ENCODE results near the gene KRTAP5-10.
"Not testable (repeated sequence)": the region's sequence is repeated elsewhere in the genome, so short reads cannot be mapped to it uniquely, and the experiment has no call there.

The KRTAP5-10 gene

DNA sequence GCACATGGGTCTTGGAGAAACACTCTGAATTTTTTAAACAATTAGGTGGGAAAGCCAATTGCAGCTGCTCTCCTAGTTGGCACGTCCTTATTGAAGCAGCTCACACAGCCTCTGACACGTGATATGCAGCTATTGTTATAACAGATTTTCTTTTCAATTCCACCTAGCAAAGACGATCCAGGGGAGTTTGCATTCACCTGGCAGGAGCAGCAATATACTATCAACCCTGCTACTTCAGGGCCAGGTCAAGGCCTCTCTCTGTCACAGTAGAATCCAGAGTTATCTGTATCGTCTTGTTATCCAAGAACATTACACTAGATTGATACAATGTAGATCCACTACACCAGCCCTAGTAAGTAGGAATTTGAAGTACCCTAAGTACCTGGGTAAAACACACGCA lies 9.1 kb downstream of the KRTAP5-10 start:
- no peak for DNase-seq

GRCh38 chr11:71575723-71576424 lies 10.5 kb downstream of the KRTAP5-10 start:
- no peak for DNase-seq

DNA sequence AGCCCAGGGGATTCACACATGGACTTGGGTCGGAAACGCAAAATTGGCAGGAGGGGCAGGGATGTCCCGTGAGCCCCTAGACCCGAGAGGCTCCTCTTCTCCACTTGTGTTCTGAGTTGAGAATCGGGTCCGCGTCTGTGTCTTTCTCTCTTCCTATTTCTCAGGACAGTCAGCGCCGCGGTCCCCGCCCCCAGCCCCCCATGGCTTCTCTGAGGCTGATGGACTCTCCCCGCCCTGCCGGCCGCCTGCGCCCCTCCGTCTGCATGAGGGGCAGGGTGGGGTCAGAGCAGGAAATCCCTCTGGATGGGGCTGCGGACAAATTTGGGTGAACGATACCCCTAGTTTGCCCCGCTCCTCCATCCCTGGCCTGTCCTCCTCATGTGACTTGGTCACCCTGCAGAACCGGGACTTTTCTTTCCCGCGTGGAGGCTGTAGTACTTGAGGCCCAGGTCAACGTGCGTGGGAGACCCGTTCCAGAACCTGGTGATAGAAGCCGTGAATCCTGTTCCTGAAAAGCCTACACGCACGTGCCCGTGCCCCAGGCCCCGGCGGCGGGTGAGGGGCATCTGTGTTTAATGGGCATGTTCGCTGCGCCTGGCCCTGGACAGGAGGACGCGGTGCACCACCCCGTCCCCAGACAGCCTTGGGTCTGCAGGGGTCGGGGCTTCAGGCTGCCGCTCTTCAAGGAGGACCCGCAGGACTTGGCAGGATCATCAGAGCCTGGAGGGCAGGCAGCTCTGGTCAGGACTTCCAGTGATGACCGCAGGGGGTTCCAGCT lies 11.5 kb downstream of the KRTAP5-10 start:
- not testable (repeated sequence) for DNase-seq

- no peak for DNase-seq
Measured at GRCh38 chr11:71577469-71578004, 12.2 kb downstream of the KRTAP5-10 start.

GRCh38 chr11:71579513-71579912 lies 14.2 kb downstream of the KRTAP5-10 start:
- not testable (repeated sequence) for DNase-seq

GRCh38 chr11:71580057-71581003 lies 15.0 kb downstream of the KRTAP5-10 start:
- DNase-seq, result peak; percentile 7 to 8

DNA sequence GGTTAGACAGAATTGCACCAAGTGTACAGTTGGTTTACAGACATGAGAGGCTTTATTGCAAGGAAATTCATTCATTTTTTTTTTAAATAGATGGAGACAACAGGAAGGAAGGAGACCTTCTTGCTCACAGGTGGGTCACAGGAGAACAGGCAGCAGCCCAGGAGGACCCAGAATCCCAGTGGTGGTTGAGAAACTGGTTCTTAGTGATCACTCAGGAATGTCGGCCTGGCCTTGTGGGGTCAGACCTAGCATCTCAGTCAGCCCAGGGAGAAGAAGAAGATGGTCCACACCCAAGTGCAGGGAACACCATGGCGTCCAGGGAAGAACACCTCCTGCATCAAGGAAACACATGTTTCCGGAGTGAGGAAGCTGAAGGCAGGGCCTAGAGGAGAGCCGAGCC lies 16.5 kb downstream of the KRTAP5-10 start:
- no peak for DNase-seq

GRCh38 chr11:71582309-71582895 lies 17.0 kb downstream of the KRTAP5-10 start, which contains the start of gene KRTAP5-11:
TSS of gene KRTAP5-11 (minus strand) at chr11:71582875. CDS start at chr11:71582837, 38 bp downstream.
- no peak for DNase-seq

DNA sequence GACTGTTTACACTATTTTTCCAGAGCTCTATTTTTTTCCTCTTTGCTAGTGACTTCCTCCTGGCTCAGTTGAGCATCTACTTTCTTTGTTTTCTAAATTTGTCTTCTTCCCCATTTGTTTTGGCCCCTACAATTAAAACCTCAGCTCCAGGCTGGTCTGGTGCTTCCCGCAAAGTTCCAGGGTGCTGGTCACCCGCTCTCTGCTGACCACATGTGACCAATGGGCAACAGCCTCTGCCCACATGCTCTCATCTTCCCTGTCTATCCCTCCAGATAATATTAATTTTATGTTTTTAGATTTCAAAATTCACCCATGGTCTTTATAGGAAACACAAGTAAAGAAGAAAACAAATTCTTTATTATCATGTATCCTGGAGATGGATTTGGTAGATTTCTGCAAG lies 17.6 kb downstream of the KRTAP5-10 start:
- not testable (repeated sequence) for DNase-seq

GRCh38 chr11:71585673-71586072 lies 20.3 kb downstream of the KRTAP5-10 start:
- DNase-seq, result not testable (repeated sequence)

- DNase-seq, result not testable (repeated sequence)
Measured at GRCh38 chr11:71588314-71588713, 23.0 kb downstream of the KRTAP5-10 start.

GRCh38 chr11:71588822-71589545 lies 23.6 kb downstream of the KRTAP5-10 start:
- DNase-seq, result peak; percentile 33 to 43

DNA sequence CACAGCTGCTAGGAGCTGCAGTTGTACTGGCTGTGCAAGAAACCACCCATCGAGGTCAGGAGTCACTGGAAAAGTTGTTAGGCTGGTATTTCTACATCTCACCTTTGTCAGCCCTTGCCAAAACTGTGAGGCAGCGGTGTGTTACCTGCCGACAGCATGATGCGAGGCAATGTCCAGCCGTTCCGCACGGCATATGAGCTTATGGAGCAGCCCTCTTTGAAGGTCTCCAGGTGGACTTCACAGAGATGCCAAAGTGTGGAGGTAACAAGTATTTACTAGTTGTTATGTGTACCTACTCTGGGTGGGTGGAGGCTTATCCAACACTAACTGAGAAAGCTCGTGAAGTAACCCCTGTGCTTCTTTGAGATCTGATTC lies 24.2 kb downstream of the KRTAP5-10 start:
- DNase-seq, result not testable (repeated sequence)

DNA sequence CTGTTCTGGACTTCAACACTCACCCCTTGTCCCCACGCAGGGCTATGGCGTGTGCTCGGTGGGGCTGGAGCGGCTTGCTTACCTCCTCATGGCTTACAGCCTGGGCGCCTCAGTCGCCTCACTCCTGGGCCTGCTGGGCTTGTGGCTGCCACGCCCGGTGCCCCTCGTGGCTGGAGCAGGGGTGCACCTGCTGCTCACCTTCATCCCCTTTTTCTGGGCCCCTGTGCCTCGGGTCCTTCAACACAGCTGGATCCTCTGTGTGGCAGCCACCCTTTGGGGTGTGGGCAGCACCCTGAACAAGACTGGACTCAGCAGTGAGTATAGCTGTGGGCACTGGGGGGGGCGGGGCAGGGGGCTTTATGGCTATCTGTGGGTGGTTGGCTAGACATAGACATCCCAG lies 37.9 kb downstream of the KRTAP5-10 start:
- not testable (repeated sequence) for DNase-seq

DNA sequence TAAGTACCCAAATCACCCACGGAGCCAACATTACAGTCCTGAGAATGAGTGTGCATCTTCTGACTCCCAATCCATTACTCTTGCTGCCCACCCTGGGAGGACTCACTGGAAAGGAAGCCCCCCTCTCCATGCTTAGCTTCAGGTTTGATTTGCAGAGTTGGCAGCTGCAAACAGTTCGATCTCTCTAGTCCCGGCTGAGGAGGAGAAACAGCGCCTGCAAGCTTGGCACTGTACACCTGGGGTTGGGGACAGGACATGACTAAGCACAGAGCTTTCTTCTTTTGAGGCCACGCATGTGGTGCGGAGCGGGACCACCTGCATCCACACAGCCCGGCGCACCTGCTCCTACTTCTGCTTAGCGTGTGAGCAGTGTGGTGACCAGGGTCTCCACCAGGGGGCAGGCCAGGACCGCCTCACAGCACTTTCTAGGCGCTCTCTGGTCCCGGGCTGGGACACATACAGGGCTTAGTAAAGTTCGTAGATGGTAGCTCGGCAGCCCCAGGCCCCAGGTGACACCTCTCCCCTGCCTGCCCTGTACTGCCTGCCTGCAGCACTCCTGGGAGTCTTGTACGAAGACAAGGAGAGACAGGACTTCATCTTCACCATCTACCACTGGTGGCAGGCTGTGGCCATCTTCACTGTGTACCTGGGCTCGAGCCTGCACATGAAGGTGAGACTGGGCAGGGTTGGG lies 39.6 kb downstream of the KRTAP5-10 start:
- peak in 1 of 2 donors; percentile 9 for DNase-seq

DNA sequence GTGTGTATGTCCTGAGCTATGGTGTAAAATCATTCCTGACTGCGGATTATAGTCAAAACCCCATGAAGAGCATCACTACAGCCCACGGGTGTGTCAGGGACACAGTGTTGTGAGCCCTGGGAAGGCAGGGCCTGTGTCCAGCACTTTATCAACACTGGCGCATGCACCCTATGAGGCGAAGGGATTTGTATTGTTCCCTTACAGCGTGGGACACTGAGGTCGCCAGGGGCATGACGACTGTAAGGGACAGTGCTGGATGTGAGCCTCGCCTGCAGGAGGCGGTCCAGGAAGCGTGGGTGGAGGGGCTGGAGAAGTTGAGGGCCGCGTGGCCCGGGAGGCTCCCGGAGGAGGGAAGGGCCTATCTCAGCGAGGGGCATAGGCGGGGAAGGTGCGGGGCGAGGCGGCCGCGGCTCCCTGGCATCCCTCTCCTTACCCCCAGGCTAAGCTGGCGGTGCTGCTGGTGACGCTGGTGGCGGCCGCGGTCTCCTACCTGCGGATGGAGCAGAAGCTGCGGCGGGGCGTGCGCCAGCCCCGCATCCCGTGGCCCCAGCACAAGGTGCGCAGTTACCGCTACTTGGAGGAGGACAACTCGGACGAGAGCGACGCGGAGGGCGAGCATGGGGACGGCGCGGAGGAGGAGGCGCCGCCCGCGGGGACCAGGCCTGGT lies 41.6 kb downstream of the KRTAP5-10 start:
- DNase-seq, result not testable (repeated sequence)

GRCh38 chr11:71607520-71608216 lies 42.3 kb downstream of the KRTAP5-10 start:
- not testable (repeated sequence) for DNase-seq

DNA sequence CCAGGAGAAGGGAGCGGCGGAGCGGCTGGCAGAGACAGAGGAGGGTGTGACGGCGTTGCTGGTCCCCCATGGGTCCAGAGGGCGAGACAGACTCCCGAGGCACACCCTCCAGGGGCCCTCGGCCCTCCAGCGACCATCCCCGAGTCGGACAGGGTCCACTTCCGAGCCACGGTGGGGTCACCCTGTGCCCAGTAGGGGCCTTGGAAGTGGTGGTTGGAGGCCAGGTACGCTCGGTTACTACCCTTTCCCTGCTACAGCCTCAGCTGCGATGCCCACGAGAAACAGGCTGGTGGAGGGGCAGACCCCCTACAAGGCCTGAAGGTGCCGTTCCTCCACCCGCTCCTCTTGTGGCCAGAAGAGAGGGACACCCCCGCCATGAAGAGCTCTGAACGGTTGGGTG lies 42.9 kb downstream of the KRTAP5-10 start:
- not testable (repeated sequence) for DNase-seq

DNA sequence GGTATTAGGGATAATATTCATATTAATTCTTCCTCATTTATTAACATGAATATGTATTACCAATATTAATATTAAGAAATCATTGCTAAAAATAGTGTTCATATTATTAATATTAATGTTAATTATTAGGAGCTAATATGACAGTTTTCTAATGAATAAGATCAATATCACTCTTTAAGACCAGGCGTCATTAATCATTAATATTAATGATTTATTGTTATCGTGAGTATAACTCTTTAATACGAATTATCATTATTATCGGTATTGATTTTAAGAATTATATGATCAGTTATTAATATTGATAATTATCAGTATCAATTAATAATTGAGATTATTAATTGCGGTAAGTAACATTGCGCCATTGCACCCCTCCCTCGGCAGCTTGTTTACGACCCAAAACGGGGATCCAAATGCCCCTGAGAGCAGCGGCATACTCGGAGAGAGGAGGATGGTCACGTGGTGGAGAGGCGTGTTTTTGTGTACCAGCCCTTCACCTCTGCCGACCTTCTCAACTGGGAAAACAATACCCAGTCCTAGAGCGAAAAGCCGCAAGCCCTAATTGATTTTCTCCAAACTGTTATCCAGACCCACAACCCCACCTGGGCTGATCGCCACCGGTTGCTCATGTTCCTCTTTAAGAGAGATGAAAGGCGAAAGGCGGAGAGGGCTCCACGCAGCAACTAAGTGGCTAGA lies 46.0 kb downstream of the KRTAP5-10 start:
- not testable (repeated sequence) for DNase-seq

Measured in activated CD4-positive, alpha-beta T cell treated with anti-CD3 and anti-CD28 coated beads for 4 hours (primary cell).